Mucosa of stomach (tissue), 1 donor: Measurements from ENCODE around the gene VRK2.

ENCODE experiments used
- H3K27me3 ChIP-seq: one replicate; pipeline ENCODE4 v1.7.0; 2013; ENCODE audit warnings: mild to moderate bottlenecking, low read length; ENCODE audit not compliant: control insufficient read depth, insufficient read depth
- H3K36me3 ChIP-seq: one replicate; pipeline ENCODE4 v1.7.0; 2013; ENCODE audit warnings: low read length; ENCODE audit not compliant: control insufficient read depth, insufficient read depth
- H3K4me1 ChIP-seq: one replicate; pipeline ENCODE4 v1.7.0; 2013; ENCODE audit warnings: mild to moderate bottlenecking, low read length; ENCODE audit not compliant: control insufficient read depth, insufficient read depth
- H3K4me3 ChIP-seq: one replicate; pipeline ENCODE4 v1.7.0; 2013; ENCODE audit warnings: low read length
- H3K9ac ChIP-seq: one replicate; pipeline ENCODE4 v1.7.0; 2013; ENCODE audit warnings: mild to moderate bottlenecking, low read length, moderate library complexity
- H3K9me3 ChIP-seq: one replicate; pipeline ENCODE4 v1.7.0; 2013; ENCODE audit warnings: mild to moderate bottlenecking, low read length, moderate library complexity; ENCODE audit not compliant: control insufficient read depth
- donor health status: Pancreatic carcinoma.

The VRK2 gene

GRCh38 chr2:58056192-58056916, 9.7 kb downstream of the VRK2 start:
- H3K9me3 ChIP-seq, result no peaks in the 10 kb centered on the region
- no peaks in the 10 kb centered on the region for H3K36me3 ChIP-seq
- no peak overlapping the region for H3K9ac ChIP-seq
- no peaks in the 10 kb centered on the region for H3K4me1 ChIP-seq
- H3K27me3 ChIP-seq, result no peaks in the 10 kb centered on the region
- H3K4me3 ChIP-seq, result no peak overlapping the region

GRCh38 chr2:58057707-58058530, 11.3 kb downstream of the VRK2 start:
- H3K9me3 ChIP-seq, result no peaks in the 10 kb centered on the region
- H3K27me3 ChIP-seq, result no peaks in the 10 kb centered on the region
- H3K4me3 ChIP-seq, result no peak overlapping the region
- H3K36me3 ChIP-seq, result no peaks in the 10 kb centered on the region
- no peak overlapping the region for H3K9ac ChIP-seq
- no peaks in the 10 kb centered on the region for H3K4me1 ChIP-seq

GRCh38 chr2:58063641-58064040, 17.0 kb downstream of the VRK2 start:
- Histone ChIP-seq H3K27me3 (no peaks in the 10 kb centered on the region), H3K4me1 (no peaks in the 10 kb centered on the region), H3K4me3 (no peak overlapping the region), H3K36me3 (no peaks in the 10 kb centered on the region), H3K9me3 (no peaks in the 10 kb centered on the region), H3K9ac (no peak overlapping the region)

GRCh38 chr2:58064086-58064485, 17.5 kb downstream of the VRK2 start:
- H3K4me3 ChIP-seq, result no peak overlapping the region
- no peaks in the 10 kb centered on the region for H3K27me3 ChIP-seq
- H3K9me3 ChIP-seq, result no peaks in the 10 kb centered on the region

GRCh38 chr2:58065248-58065647, 18.6 kb downstream of the VRK2 start:
- Histone ChIP-seq H3K4me3 (no peak overlapping the region), H3K27me3 (no peaks in the 10 kb centered on the region), H3K9me3 (no peaks in the 10 kb centered on the region), H3K36me3 (no peaks in the 10 kb centered on the region), H3K4me1 (no peaks in the 10 kb centered on the region), H3K9ac (no peak overlapping the region)

More at GRCh38 chr2:58064086-58064485, 17.5 kb downstream of the VRK2 start:
- Histone ChIP-seq H3K36me3 (no peaks in the 10 kb centered on the region), H3K4me1 (no peaks in the 10 kb centered on the region), H3K9ac (no peak overlapping the region)

- Histone ChIP-seq H3K9me3 (no peaks in the 10 kb centered on the region), H3K4me1 (no peaks in the 10 kb centered on the region), H3K4me3 (no peak overlapping the region), H3K27me3 (no peaks in the 10 kb centered on the region), H3K36me3 (no peaks in the 10 kb centered on the region), H3K9ac (no peak overlapping the region)
Measured at GRCh38 chr2:58067001-58067400, 20.4 kb downstream of the VRK2 start.

GRCh38 chr2:58070765-58071164, 24.2 kb downstream of the VRK2 start:
- H3K4me1 ChIP-seq, result no peaks in the 10 kb centered on the region
- no peaks in the 10 kb centered on the region for H3K9me3 ChIP-seq
- H3K36me3 ChIP-seq, result no peaks in the 10 kb centered on the region
- H3K4me3 ChIP-seq, result no peak overlapping the region
- H3K9ac ChIP-seq, result no peak overlapping the region
- no peaks in the 10 kb centered on the region for H3K27me3 ChIP-seq

- Histone ChIP-seq H3K4me3 (no peak overlapping the region), H3K9me3 (no peaks in the 10 kb centered on the region), H3K36me3 (no peaks in the 10 kb centered on the region), H3K4me1 (no peaks in the 10 kb centered on the region), H3K27me3 (no peaks in the 10 kb centered on the region), H3K9ac (no peak overlapping the region)
Measured at GRCh38 chr2:58072102-58072501, 25.5 kb downstream of the VRK2 start.

GRCh38 chr2:58073008-58073407, 26.4 kb downstream of the VRK2 start:
- H3K9me3 ChIP-seq, result no peaks in the 10 kb centered on the region
- H3K4me3 ChIP-seq, result no peak overlapping the region
- H3K27me3 ChIP-seq, result no peaks in the 10 kb centered on the region
- H3K4me1 ChIP-seq, result no peaks in the 10 kb centered on the region
- no peak overlapping the region for H3K9ac ChIP-seq
- H3K36me3 ChIP-seq, result no peaks in the 10 kb centered on the region

GRCh38 chr2:58073751-58074150, 27.1 kb downstream of the VRK2 start:
- Histone ChIP-seq H3K27me3 (no peaks in the 10 kb centered on the region), H3K36me3 (no peaks in the 10 kb centered on the region), H3K9ac (no peak overlapping the region), H3K9me3 (no peaks in the 10 kb centered on the region), H3K4me1 (no peaks in the 10 kb centered on the region), H3K4me3 (no peak overlapping the region)

- Histone ChIP-seq H3K36me3 (no peaks in the 10 kb centered on the region), H3K4me3 (no peak overlapping the region), H3K27me3 (no peaks in the 10 kb centered on the region), H3K4me1 (no peaks in the 10 kb centered on the region), H3K9ac (no peak overlapping the region), H3K9me3 (no peaks in the 10 kb centered on the region)
Measured at GRCh38 chr2:58081000-58081399, 34.4 kb downstream of the VRK2 start.

- H3K9ac ChIP-seq, result no peak overlapping the region
- H3K4me1 ChIP-seq, result no peaks in the 10 kb centered on the region
- no peaks in the 10 kb centered on the region for H3K27me3 ChIP-seq
- H3K9me3 ChIP-seq, result no peaks in the 10 kb centered on the region
- H3K36me3 ChIP-seq, result no peaks in the 10 kb centered on the region
- no peak overlapping the region for H3K4me3 ChIP-seq
Measured at GRCh38 chr2:58089081-58089480, 42.5 kb downstream of the VRK2 start.
